ENCODE data around the gene NCL. TPM values are rescaled to one million over a fixed set of nuclear protein-coding genes. Genes with fewer than 3 reads are reported as not detected.

Gene NCL
- total and polyA plus RNA-seq, 4 donors, result 83.1 to 139 (median 107) TPM

- WGBS, result 83% methylated on average over 10 of the region's 10 CpGs
- Histone ChIP-seq H3K27ac (ENCODE audit: low read depth in 1 of 2, low read length in 2 of 2) (no peak overlapping the region), H3K4me1 (ENCODE audit: control insufficient read depth in 4 of 4, insufficient read depth in 4 of 4, low read length in 3 of 4) (no peaks in the 10 kb centered on the region), H3K27me3 (ENCODE audit: control insufficient read depth in 4 of 4, insufficient read depth in 4 of 4, low read length in 3 of 4) (no peaks in the 10 kb centered on the region), H3K9ac (ENCODE audit: low read depth in 1 of 2, low read length in 2 of 2) (no peak overlapping the region), H3K9me3 (ENCODE audit: control insufficient read depth in 4 of 4, low read length in 3 of 4) (no peaks in the 10 kb centered on the region), H3K4me3 (ENCODE audit: low read depth in 1 of 3, low read length in 3 of 3) (no peak overlapping the region), H3K36me3 (ENCODE audit: control insufficient read depth in 4 of 4, insufficient read depth in 3 of 4, low read depth in 1 of 4, low read length in 3 of 4) (peaks cover 17 to 52% (median 45%) of the 10 kb centered on the region in 4 donors)
- no peak for DNase-seq (ENCODE audit: low spot score)
- TF ChIP-seq SP1 (IDR thresholded peaks at IDR 0.05) (no peak), NR2F2 (IDR thresholded peaks at IDR 0.05) (no peak), YY1 (IDR thresholded peaks at IDR 0.05) (no peak), TAF1 (conservative IDR thresholded peaks at IDR 0.05) (no peak), RAD21 (IDR thresholded peaks at IDR 0.05) (no peak), EGR1 (IDR thresholded peaks at IDR 0.05; ENCODE audit: low read depth in 2 of 2) (no peak), FOXA1 (IDR thresholded peaks at IDR 0.05) (no peak)
Observed at GRCh38 chr2:231452799-231453508, 11.3 kb downstream of the NCL start.

GRCh38 chr2:231450548-231450989 is 13.7 kb downstream of the NCL start:
- peaks cover 12 to 28% (median 22%) of the 10 kb centered on the region in 4 donors for H3K36me3 ChIP-seq (ENCODE audit: control insufficient read depth in 4 of 4, insufficient read depth in 3 of 4, low read depth in 1 of 4, low read length in 3 of 4)

More at GRCh38 chr2:231450548-231450989, 13.7 kb downstream of the NCL start:
- 93% methylated on average over 4 of the region's 4 CpGs for WGBS
- Histone ChIP-seq H3K4me3 (ENCODE audit: low read depth in 1 of 3, low read length in 3 of 3) (no peak overlapping the region), H3K4me1 (ENCODE audit: control insufficient read depth in 4 of 4, insufficient read depth in 4 of 4, low read length in 3 of 4) (no peaks in the 10 kb centered on the region), H3K9me3 (ENCODE audit: control insufficient read depth in 4 of 4, low read length in 3 of 4) (no peaks in the 10 kb centered on the region), H3K27ac (ENCODE audit: low read depth in 1 of 2, low read length in 2 of 2) (no peak overlapping the region), H3K9ac (ENCODE audit: low read depth in 1 of 2, low read length in 2 of 2) (no peak overlapping the region), H3K27me3 (ENCODE audit: control insufficient read depth in 4 of 4, insufficient read depth in 4 of 4, low read length in 3 of 4) (no peaks in the 10 kb centered on the region)
- DNase-seq (ENCODE audit: low spot score), result no peak
- no peak for TF ChIP-seq TAF1 (conservative IDR thresholded peaks at IDR 0.05)
- TF ChIP-seq GABPA (IDR thresholded peaks at IDR 0.05 in 1 of 2, conservative IDR thresholded peaks at IDR 0.05 in 1 of 2), result no peak
- TF ChIP-seq HNF4G (IDR thresholded peaks at IDR 0.05), result no peak
- no peak for TF ChIP-seq REST (IDR thresholded peaks at IDR 0.05)
- TF ChIP-seq RAD21 (IDR thresholded peaks at IDR 0.05), result no peak
- no peak for TF ChIP-seq FOXA2 (IDR thresholded peaks at IDR 0.05)
- no peak for TF ChIP-seq SP1 (IDR thresholded peaks at IDR 0.05)
- no peak for TF ChIP-seq FOXA1 (IDR thresholded peaks at IDR 0.05)
- no peak for TF ChIP-seq ZBTB33 (IDR thresholded peaks at IDR 0.05)
- no peak for TF ChIP-seq YY1 (IDR thresholded peaks at IDR 0.05)
- no peak for TF ChIP-seq RXRA (IDR thresholded peaks at IDR 0.05)
- no peak for TF ChIP-seq ATF3 (IDR thresholded peaks at IDR 0.05)
- no peak for TF ChIP-seq HNF4A (conservative IDR thresholded peaks at IDR 0.05)
- TF ChIP-seq CTCF (IDR thresholded peaks at IDR 0.05; ENCODE audit: low read depth, low read length, missing input control), result no peak
- no peak for TF ChIP-seq JUND (IDR thresholded peaks at IDR 0.05)
- no peak for TF ChIP-seq MAX (IDR thresholded peaks at IDR 0.05)
- no peak for TF ChIP-seq NR2F2 (IDR thresholded peaks at IDR 0.05)

Measured in liver (tissue), 9 donors.